ENCODE measurements around the gene PEX7.

DNA sequence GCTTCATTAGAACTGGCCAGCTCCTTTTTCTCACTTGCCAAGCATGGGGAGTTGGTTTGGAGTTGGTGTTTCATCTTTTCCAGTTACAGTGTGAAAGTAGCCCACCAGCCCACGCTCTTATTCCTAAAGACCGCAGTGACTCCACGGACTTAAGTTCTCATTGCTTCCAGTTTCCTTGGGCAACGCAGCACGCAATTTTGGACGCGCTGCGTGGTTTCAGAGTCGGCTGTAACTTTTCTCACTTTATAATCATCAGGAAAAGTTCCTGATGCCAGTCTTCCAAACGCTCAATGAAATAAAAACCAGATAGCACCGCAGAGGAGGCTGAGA, 381 bp upstream of the PEX7 start:
- no peak for TF ChIP-seq FOXM1 (IDR thresholded peaks at IDR 0.05; ENCODE audit: borderline replicate concordance, low read depth)
- TF ChIP-seq, protein P1, sequence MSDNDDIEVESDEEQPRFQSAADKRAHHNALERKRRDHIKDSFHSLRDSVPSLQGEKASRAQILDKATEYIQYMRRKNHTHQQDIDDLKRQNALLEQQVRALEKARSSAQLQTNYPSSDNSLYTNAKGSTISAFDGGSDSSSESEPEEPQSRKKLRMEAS (IDR thresholded peaks at IDR 0.05) = no peak
- no peak for TF ChIP-seq EP300 (IDR thresholded peaks at IDR 0.05; ENCODE audit: borderline replicate concordance)
- TF ChIP-seq EGR1 (IDR thresholded peaks at IDR 0.05) = no peak
- no peak for TF ChIP-seq TCF12 (IDR thresholded peaks at IDR 0.05; ENCODE audit: low read depth)
- TF ChIP-seq TAF1 (IDR thresholded peaks at IDR 0.05; ENCODE audit: low read depth) = no peak
- TF ChIP-seq TEAD4 (IDR thresholded peaks at IDR 0.05) = no peak
- TF ChIP-seq RAD21 (IDR thresholded peaks at IDR 0.05; ENCODE audit: low read depth) = no peak
